CD1c-positive myeloid dendritic cell (primary cell): ENCODE results near the gene MEOX2.
A peak's percentile ranks its signal among the peaks of the same experiment; 100 is the strongest.

Experiments used
- DNase-seq: peaks from one replicate; pipeline ENCODE4 v3.0.0-alpha.2; 2016; ENCODE audit errors: extremely low spot score

The MEOX2 gene

DNA sequence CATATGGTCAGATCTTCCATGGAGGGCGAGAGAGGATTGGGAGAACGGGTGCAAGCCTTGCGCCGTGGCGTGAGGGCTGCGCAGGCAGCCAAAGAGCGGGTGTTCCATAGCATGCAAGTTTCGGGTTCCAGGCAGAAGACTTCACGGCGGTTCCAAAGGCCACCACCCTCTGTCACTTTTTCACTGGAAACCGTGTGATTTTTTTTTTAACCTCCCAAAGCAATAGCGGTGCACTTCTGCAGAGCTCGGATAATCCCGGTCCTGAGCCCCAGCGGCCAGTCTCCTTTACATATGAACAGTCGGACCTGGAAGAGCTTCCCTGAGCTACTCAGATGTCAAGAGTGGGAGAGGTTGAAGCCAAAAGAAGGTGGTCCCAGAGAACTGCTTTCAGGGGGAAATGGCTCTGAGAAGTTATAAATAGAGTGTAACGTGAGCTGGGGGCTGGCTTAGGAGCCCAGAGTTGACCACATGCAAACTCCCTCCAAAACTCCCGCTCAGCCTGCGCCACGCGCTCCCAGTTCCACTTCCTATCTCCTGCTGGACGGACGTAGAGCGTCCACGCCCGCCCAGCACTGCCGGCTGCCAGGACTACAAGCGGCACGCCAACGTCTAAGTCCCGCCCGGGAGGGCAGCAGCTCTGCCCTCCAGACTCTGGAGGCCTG lies at the start of gene MEOX2:
TSS of gene MEOX2 (minus strand) at position 389 of the 662 bp plus-strand sequence. CDS start at position 108, 281 bp downstream.
- no peak for DNase-seq

DNA sequence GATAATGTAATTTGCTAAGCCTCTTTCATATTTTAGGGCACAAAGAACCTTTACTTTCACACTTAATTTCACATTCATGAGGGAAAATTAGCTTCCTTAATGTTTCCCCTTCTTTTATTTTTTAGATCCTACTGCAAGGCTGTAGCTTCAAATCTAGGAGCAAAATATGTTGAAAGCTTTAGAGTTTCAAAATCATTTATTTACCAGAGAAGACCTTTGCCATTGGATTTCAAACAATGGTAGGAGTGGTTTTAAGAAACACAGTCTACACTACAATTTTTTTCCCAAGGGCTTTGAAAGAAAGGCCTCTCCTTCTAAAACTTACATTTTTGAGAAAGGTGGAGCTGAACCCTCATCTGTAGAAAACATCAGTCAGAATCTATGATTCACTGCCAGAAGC lies 43.3 kb upstream of the MEOX2 start:
- DNase-seq, result no peak

DNA sequence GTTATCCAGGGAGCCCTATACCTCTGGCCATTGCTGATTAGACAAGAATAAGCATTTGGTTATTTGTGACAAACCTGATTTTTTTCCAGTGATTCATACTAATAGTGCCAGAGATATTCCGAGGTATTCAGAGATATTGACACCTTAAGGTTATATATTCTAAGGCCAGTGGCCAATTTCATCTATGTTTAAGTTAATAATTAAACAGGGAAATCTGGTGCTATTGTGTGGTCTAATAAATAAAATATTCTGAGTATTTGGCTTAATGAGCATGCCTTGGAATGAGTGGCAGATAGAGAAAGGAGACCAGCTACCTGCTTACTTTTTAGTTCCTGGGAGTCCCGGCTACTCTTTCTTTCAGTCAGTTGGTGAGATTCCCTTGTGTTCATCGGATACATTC lies 38.6 kb upstream of the MEOX2 start:
- DNase-seq, result no peak

DNA sequence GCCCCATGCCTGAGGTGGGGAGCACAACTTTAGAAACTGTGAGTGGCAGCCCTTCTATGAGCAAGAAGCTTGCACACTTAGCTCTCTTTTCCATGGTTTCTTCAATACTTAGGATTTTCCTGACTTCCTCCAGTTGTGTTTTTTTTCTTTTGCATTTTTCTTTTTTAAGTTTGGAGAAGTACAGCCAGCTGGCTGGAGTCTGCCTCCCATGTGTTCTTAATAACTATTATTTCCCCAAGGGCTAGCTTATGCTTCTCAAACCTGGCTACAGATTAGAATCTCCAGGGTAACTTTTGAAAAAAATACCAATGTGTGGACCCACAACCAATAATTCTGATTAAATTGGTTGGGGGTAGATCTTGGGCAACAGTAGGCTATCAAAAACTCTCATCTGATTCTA lies 37.4 kb upstream of the MEOX2 start:
- no peak for DNase-seq

DNA sequence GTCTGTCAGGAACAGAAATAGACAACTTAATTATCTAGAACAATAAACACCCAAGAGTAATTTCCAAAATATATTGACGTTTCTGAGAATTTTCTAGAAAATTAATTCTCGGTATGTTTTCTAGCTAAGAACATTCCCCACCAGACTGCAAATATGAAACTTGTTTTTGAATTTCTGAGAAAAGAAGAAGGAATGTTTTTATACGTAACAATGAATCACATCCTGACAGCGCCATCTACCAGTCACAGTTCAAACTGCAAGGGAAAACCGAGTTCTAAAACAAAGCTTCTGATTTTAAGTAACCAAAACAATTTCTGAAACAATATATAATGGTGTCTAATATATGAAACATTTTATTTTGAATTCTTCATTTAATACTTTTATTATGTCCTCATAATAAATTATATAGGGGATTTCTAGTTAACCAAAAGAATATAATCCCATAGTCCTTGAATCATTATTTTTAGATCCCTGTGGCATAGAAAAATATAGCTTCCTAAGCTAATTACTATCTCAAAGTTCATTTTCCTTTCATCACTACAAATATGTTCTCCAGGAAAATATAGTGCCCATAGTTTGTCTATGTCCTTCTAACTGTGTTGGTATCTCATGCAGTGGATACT lies 34.5 kb upstream of the MEOX2 start:
- DNase-seq, result peak; percentile 33

DNA sequence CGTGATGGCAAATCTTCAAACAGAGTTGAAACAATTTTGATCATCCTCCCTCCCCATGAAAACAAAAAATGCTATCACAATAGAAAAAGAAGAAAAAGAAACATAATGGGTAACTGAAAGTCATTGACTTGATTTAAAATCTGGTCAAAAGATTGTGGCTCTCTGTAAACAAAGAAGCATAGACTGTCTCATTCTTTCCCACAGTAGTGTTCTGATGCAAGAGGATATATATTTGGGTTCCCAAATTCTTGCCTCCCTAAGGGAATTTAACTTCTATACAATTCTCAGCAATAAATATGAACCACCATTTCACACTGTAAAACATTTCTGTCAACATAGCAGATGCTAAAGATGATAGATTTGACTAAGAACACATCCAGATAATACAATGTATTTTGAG lies 32.8 kb upstream of the MEOX2 start:
- no peak for DNase-seq

DNA sequence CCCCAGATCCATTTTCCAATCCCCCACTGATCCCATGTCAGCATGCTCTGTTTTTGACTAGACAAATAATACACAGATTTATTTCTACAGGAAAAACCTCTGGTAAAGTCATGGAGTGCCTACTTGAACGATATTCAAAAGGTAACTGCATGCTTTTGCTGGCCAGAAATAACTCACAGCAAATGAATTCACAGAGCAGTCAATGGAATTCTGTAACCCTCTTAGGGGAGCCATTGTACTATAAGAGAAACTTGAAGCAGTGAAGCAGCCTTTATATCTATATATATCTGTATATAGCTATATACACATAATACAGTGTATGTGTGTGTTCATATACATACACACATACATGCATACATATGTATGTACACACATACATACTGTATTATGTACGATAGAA lies 29.0 kb upstream of the MEOX2 start:
- no peak for DNase-seq

DNA sequence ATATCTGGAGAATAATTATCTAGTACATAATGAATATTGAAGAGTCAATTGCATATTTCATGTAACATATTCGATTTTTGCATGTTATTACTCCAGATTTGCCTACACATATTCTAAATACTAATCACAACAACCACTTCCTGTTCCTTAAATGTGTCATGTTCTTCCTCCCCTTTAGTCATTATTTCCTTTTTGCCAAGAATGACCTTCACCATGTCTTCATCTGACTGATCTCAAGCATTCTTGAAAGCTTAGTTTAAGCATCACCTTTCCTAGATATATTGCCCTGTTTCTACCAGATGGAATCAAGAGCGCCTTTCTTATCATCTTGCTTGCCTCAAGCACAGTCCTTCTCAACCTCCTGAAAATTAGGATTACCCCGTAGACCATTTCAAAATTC lies 23.5 kb upstream of the MEOX2 start:
- DNase-seq, result peak; percentile 5

DNA sequence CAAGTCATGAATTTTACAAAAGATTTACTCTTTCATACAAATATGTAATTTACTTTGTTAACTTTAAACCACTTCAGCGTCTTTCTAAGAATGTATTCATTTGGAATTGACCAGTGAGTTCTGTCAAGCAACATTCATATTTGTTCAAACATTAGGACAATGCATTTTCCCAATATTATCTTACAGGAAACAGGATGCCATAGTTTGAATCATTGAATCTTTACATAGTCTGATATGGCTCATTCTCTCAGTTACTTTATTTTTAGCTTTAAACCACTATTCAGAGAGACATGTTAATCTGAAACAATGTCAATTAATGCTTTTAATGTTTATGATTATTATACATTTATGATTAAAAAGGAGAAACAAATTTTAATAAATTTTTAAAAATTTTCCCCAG lies 21.1 kb upstream of the MEOX2 start:
- no peak for DNase-seq

DNA sequence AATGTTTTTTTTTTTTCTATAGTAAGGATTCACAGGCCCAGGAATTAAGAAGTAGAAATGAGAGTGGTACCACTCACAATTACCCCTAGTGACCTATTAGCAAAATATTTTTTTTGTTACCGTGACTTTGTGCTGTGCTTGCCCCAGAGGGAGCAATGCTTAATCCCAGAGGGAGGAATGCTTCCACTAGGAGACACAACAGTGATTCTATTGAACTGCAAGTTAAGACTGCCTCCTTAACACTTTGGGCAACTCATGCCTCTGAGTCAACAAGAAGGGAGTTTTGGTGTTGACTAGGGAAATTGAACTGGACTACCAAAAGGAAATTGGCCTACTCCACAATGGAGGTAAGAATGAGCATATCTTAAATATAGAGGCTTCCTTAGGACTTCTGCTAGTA lies 17.2 kb upstream of the MEOX2 start:
- no peak for DNase-seq

DNA sequence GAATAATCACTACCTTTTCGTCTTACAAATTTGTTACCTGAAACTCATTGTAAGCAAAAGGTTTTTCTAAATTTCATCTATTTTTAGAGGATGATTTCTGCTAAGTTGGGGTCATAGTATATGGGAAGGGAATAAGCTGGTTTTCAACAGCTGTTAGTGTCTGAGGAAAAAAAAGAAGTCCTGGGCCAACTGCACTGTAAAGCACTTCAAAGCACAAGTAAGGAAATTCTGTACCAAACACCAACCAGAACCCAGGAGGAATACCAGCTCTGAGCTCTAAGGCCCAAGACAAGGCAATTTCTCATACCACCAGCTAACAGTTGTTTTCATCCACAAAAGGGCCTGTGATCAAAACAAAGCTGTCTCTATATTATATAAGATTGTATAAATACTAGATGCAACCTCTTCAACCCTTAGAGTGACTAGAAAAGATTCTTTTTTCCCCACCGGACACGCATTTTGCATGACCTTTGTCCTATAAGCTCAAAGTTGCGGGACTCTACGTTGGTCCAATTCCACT lies 6.1 kb upstream of the MEOX2 start:
- no peak for DNase-seq

DNA sequence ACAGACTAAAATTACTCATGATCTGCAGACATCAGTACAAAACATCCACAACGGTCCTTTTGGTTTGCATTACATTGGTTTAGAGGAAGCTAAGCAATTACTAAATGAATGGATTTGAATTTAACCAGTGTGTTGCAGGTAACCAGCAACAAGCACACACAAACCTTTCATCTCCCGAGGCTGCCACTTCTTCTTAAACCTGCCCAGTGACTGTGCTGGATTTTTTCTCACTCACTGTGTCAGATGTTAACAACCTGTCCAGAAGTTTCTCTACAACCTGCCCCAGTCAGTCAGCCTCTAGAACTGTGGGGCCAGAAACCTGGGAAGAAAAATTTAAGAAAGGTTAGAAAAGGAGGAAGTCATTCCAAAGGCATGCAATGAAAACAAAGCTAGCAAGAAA lies 2.4 kb upstream of the MEOX2 start:
- DNase-seq, result no peak

DNA sequence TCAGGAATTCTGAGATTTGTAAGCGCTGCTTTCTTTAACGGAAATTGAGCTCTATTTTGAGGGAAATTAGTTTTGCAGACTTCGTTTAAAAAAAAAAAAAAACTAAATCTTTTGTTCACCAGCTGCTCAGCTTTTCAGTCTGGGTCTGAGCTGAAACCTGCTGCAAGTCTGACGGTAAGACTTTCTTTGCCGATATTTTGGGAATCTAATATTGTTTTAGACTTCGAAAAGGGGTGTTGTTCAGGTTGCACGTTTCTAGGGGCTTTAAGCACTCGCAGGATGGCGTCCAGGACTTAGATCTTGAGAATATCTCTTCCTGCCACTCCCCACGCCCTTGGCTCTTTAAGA lies 1.8 kb upstream of the MEOX2 start:
- no peak for DNase-seq

DNA sequence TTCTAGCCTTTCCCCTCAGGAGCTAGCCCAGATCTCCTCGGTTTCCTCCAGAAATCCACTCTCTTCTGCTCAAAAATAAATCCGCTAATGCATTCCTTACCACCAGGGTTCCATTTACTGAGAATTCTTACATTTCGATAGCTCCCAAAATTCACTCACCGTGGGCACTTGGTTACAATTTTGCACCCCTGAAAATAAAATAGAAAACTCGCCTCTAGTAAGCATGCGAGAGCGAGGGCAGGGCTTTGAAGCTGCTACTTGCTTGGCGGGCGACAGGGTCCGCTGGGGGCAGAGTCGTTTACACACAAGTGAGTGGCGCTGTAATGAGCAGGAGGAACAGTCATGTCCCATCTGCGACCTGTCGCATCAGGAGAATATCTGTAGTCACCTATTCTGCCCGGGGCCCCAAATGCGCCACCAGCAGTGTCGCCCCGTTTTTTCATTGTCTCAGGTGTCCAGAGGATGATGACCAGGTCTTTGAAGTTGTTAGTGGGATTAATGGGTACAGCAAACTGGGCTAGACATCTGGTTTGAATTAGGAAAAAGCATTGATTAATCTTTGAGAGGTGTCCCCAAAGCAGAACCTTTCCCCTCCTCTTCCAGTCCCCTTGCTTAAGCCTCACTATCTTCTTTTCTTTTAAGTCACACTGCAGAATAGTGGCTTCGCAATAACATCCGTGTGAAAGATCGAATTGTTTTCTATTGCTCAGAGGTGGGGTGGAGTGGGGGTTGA lies 1.2 kb upstream of the MEOX2 start:
- no peak for DNase-seq

DNA sequence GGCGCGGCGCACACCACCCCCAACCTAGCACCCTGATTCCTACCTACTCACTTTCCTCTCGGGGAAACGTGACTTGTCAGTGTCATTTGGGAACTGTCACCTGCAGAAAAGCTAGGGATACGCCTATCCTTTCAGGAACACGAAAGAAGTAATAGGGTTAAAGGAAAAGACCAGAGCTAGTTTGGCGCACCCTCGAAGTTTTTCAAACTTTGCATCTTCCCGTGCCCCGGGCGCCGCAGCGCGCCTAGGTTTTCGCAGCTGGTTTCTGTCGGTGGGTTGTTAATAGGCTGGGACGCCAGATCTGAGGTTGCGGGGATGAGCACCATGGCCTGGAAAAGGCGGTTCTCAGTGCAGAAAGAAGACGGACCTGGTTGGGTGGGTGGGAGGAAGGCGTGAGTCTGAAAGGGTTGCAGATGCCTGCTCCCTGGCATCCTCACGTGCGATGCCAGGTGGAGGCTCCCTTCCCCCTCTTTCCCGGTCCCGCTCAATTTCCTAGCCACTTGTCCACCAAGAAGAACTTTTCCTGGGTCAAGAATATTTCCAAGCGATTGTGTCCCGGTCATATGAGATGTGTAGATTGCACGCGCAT lies 568 bp upstream of the MEOX2 start:
- DNase-seq, result no peak

DNA sequence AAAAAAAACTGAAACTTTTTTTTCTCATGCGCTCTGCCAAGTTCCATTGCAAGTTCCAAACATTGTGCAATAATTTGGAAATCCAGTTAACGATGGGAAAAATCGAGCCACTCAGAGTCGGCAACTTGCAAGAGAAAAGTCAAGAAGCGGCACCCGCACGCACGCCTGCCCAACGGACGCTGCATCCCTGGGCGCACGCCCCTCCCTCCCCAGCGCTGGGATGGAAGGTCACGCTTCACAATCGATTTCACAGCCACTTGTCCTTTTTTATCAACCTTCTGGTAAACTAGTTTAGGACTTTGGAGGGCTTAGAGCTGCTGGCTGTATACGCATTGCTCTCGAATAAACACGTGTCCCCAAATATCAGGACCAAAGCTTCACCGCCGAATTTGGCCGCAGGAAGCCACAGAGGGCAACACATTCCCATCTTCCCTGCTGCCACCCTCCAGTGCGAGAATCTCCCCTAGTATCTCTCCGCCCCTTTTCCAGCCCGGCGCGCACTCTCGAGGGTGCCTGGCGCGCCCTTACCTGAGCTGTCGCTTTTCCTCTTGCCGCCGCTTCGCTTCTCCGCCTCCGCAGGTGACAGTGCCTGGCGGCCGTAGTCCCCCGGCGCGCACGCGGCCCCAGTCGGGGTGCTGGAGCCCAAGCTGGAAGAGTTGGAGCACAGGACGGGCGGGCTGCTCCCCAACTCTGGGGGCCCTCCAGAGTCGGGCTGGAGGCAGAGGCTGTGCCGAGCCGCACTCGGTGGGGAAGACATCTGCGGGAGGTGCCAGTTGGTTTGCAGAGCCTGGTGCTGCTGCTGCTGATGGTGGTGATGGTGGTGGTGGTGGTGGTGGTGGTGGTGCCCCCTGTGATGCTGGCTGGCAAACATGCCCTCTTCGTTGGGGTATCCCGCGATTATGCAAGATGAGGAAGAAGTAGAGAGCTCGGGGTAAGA lies 857 bp downstream of the MEOX2 start:
- DNase-seq, result no peak

DNA sequence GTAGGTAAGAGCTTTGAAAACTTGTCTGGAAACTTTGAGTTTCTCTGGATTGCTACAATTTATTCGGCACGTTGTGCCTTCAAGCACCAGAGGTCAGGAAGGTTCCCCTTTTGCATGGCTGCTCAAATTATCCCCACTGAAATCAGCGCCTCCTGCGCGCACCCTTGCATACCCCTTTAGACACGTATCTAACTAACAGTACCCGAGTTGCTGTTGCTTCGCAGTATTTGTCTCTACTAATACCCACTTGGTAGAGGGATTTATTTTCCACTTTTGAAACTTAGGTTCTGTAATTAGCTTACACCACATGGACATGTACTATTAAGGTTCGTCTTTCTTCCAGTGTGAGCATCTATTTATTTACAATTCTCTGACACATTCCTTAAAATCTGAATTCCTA lies 1.6 kb downstream of the MEOX2 start:
- no peak for DNase-seq

DNA sequence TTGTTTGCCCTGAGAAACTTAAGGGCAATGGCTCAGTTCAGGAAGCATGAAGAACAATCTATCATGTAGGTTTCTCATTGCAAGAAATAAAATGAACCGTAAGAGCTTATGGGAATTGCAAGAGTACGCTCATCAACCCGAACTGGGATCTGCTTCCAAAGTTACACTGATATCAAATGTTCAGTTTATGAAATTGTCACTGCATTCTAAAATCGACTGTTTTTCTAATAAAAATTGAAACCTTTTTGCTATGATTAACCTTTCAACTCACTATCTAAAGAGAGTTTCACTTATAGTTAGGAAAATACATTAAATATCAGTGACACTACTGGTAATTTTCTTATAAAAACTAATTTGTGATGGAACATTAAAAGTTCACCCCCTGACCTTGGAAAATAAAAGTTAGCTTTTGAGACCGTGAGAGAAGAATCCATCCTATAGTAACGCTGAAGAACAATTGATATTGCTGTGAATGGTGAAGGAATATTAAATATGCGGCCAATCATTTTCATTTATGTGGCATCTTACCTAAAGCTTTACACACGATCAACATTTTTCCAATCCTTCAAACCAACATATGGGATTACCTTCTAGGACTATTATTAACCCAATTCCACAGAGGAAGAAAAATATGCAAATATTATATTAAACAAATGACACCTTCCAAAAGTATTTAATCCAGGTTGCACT lies 2.2 kb downstream of the MEOX2 start:
- DNase-seq, result no peak

DNA sequence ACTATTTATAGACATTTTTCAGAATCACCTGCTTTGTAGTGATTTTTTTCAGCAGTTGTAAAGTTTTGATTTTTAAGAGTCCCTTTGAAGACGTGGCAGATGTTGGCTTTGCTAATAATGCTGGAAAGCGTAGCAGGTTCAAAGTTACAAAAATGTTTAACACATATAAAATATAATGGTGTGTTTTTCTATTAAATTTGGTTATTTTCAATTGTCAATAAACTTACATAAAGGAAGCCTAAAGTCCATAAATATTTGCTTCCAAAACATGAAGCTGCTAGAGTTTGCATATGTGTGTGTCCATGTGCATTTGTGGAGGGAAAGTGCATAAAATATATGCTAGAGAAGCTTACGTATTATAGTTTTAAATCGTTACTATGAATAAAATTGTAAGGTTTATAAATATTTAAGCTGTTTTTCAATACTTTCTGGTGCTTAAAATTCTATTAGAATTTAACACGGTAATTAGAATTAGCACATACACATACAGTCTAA lies 3.7 kb downstream of the MEOX2 start:
- DNase-seq, result no peak

DNA sequence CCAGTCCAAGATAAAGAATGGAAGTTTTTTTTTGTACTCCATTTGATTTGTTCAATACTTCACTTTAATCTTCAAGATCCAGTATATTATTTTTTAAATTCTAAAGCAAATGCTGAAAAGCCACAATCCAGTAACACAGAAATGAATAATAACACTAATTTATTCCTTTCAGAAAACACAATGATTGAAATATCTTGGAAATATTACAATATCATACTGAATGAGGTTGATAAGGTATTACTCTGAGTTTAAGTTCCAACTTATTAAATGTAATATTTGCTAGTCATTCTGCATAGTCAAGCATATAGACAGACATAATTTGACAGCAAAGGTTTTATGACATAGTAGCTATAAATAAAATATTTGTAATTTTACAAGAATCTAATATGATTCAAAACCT lies 4.4 kb downstream of the MEOX2 start:
- no peak for DNase-seq

DNA sequence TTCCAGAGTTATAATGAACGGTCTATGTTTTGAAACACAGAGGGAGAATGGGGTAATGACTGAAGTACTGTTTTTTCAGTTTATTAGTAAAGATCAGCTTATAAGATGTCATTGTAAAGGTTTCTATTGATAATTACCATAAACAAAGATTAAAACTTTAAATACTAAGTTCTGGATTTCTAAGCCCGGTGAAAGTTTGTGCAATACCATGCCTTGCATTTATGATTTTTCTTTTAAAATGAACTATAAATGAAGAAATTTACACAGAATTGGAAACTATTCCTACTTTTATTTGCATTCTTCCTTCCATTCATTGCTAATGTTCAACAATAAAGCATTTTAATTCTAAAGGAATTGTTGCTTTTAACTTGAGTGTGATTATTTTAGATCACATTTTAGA lies 4.9 kb downstream of the MEOX2 start:
- DNase-seq, result no peak
